Pancreas (tissue), 10 donors: Measurements from ENCODE around the gene NUP155. TPM values are rescaled to one million over a fixed set of nuclear protein-coding genes. Genes with fewer than 3 reads are reported as not detected.
"Not testable (repeated sequence)": the region's sequence is repeated elsewhere in the genome, so short reads cannot be mapped to it uniquely, and the experiment has no call there.

Experiments used
- ATAC-seq, 4 donors: fragments of 200-7000 bp; cut with Tn5 transposase; one replicate each; pipeline versions ENCODE4 v1.8.0 to v1.9.1; 2020; ENCODE audit warnings: mild to moderate bottlenecking in 4 of 4, moderate library complexity in 4 of 4
- DNase-seq, 6 donors: peaks; one replicate each; pipeline ENCODE4 v3.0.0-alpha.2; 2020
- FAIRE-seq: peaks from 2 replicates; lab custom pipeline; 2012; peaks lifted over from hg19 to GRCh38; lab: Jason Lieb, UNC
- H3K27ac ChIP-seq, 4 donors: fragments of 200-600 bp; sonication (generic); 1 replicate in 3 of 4; 2 replicates in 1 of 4; pipeline versions ENCODE4 v1.5.0 to v1.8.0; 2020
- H3K27me3 ChIP-seq, 4 donors: fragments of 200-600 bp; one replicate each; pipeline ENCODE4 v1.8.0; 2021
- H3K36me3 ChIP-seq, 3 donors: fragments of 200-600 bp; sonication (generic) in 1 of 3; one replicate each; pipeline versions ENCODE4 v1.5.0 to v1.8.0; 2020 to 2021
- H3K4me1 ChIP-seq, 3 donors: fragments of 200-600 bp; one replicate each; pipeline ENCODE4 v1.8.0; 2021
- H3K4me3 ChIP-seq, 4 donors: fragments of 200-600 bp; sonication (generic) in 2 of 4; one replicate each; pipeline versions ENCODE4 v1.5.0 to v1.8.0; 2020 to 2021
- H3K9me3 ChIP-seq, 4 donors: fragments of 200-600 bp; one replicate each; pipeline ENCODE4 v1.8.0; 2021
- CTCF ChIP-seq, 4 donors: fragments of 200-600 bp; sonication (generic) in 3 of 4; IDR thresholded peaks; one replicate each; pipeline versions ENCODE4 v1.5.0 to v1.8.0; 2021; ENCODE audit warnings: antibody characterized with exemption in 4 of 4
- WGBS, 2 donors: extraction: QIAGEN DNeasy Blood & Tissue Kit; methylation state at CpG; one replicate each; pipeline ENCODE4 v1.1.7; 2013; 5-methylcytosine and 5-hydroxymethylcytosine counted together
- intact Hi-C, 3 donors: fragments of 100-400 bp; cut with DNase I; formaldehyde crosslinking; loops; one replicate each; pipeline versions ENCODE4 v1.11.1 to v1.14.2; 2022
- polyA plus RNA-seq, 2 donors: library from polyadenylated mRNA; stranded (reverse); fragments of 200-250 nt; gene quantifications; one replicate each; pipeline ENCODE4 v1.2.3, GENCODE V29; 2013
- total RNA-seq, 6 donors: library from RNA; stranded (reverse); fragmentation: NEBNext Ultra II Directional in 4 of 6; extraction: Animal tissue kit (Norgen Biotek cat#: 25700) in 4 of 6; gene quantifications; one replicate each; pipeline versions ENCODE4 v1.2.1 to v1.2.4, GENCODE V29; 2021 to 2023
- donor health status: healthy with polysubstance abuse.
- donor health status: DM: no; HTN: no; CAD: no; lungs with moderate emphysema.
- donor health status: DM: no; HTN: no; CAD: no.
- donor health status: control.
- donor health status: control.
- donor health status: Bipolar disorder and iron deficiency.
- donor health status: DM: yes; HTN: yes; CAD: no.
- donor health status: DM: no; HTN: no; CAD: no.
- donor health status: DM: no; HTN: no; CAD: no.
- donor health status: DM: yes; HTN: yes; CAD: no.

NUP155 gene
- total and polyA plus RNA-seq, 8 donors = 1.5 to 13.1 (median 7.8) TPM

- no peak for DNase-seq
- Histone ChIP-seq H3K27ac (no peak overlapping the region), H3K4me3 (no peak overlapping the region), H3K36me3 (peaks cover 8 to 73% (median 36%) of the 10 kb centered on the region in 3 donors), H3K4me1 (no peaks in the 10 kb centered on the region), H3K9me3 (no peaks in the 10 kb centered on the region), H3K27me3 (no peaks in the 10 kb centered on the region)
- FAIRE-seq = no peak
- ATAC-seq = no peak
- intact Hi-C loops = no loop called here
- TF ChIP-seq CTCF (IDR thresholded peaks at IDR 0.05) = no peak
- 94 to 98% methylated on average over 2 of the region's 2 CpGs for WGBS, 2 donors
These were observed 66.0 kb downstream of the NUP155 start for GRCh38 chr5:37304888-37305287.

- H3K27me3 ChIP-seq, intact Hi-C loops, H3K4me3 ChIP-seq, FAIRE-seq, H3K9me3 ChIP-seq, ATAC-seq, DNase-seq, H3K27ac ChIP-seq, H3K4me1 ChIP-seq: not testable (repeated sequence)
- peaks cover 0 to 48% (median 0%) of the 10 kb centered on the region in 3 donors for H3K36me3 ChIP-seq
- WGBS, 2 donors = 96 to 100% methylated on average over 7 of the region's 7 CpGs
These were observed 74.6 kb downstream of the NUP155 start for GRCh38 chr5:37296313-37296712.

- H3K27me3 ChIP-seq = no peaks in the 10 kb centered on the region
- no peaks in the 10 kb centered on the region for H3K36me3 ChIP-seq
- no peak for FAIRE-seq
- intact Hi-C loops = no loop called here
- no peak for DNase-seq
- WGBS, 2 donors = 92 to 94% methylated on average over 5 of the region's 5 CpGs
- no peak for ATAC-seq
- H3K4me1 ChIP-seq = no peaks in the 10 kb centered on the region
- TF ChIP-seq CTCF (IDR thresholded peaks at IDR 0.05) = no peak
- no peak overlapping the region for H3K27ac ChIP-seq
- H3K9me3 ChIP-seq = no peaks in the 10 kb centered on the region
- no peak overlapping the region for H3K4me3 ChIP-seq
These were observed 87.6 kb downstream of the NUP155 start for GRCh38 chr5:37283214-37283820.

- no peak overlapping the region for H3K4me3 ChIP-seq
- intact Hi-C loops = no loop called here
- H3K9me3 ChIP-seq = no peaks in the 10 kb centered on the region
- ATAC-seq (no peak), FAIRE-seq (no peak), DNase-seq (no peak)
- no peaks in the 10 kb centered on the region for H3K4me1 ChIP-seq
- no peak overlapping the region for H3K27ac ChIP-seq
- WGBS, 2 donors = 86 to 88% methylated on average over 2 of the region's 2 CpGs
- TF ChIP-seq CTCF (IDR thresholded peaks at IDR 0.05) = no peak
- H3K27me3 ChIP-seq = no peaks in the 10 kb centered on the region
- no peaks in the 10 kb centered on the region for H3K36me3 ChIP-seq
These were observed 95.4 kb downstream of the NUP155 start for GRCh38 chr5:37275511-37275910.

GRCh38 chr5:37272511-37272910, 98.4 kb downstream of the NUP155 start:
- ATAC-seq = peak in 1 of 4 donors; percentile 52
- H3K36me3 ChIP-seq = no peaks in the 10 kb centered on the region
- no peak for TF ChIP-seq CTCF (IDR thresholded peaks at IDR 0.05)
- intact Hi-C loops = no loop called here
- 42 to 64% methylated on average over 1 of the region's 1 CpG for WGBS, 2 donors
- H3K27me3 ChIP-seq = no peaks in the 10 kb centered on the region
- no peak overlapping the region for H3K4me3 ChIP-seq
- H3K27ac ChIP-seq = no peak overlapping the region
- FAIRE-seq = no peak
- DNase-seq = peak in 1 of 6 donors; percentile 14
- no peaks in the 10 kb centered on the region for H3K9me3 ChIP-seq
- no peaks in the 10 kb centered on the region for H3K4me1 ChIP-seq

- H3K4me1 ChIP-seq, intact Hi-C loops, H3K27ac ChIP-seq, DNase-seq, H3K36me3 ChIP-seq, H3K27me3 ChIP-seq, H3K9me3 ChIP-seq, ATAC-seq, FAIRE-seq, H3K4me3 ChIP-seq: not testable (repeated sequence)
These were observed 102.8 kb downstream of the NUP155 start for GRCh38 chr5:37268100-37268499.
